SK-N-SH treated with all-trans-retinoic acid at 6 μM for 48 hours (cell line): Measurements from ENCODE around the gene CALML6.

Experiments used
- ATAC-seq: fragments of 200-7000 bp; cut with Tn5 transposase; 3 replicates; pipeline ENCODE4 v1.9.1; 2020; ENCODE audit warnings: mild to moderate bottlenecking, moderate library complexity
- ARNTL ChIP-seq: fragments of 450-650 bp; formaldehyde crosslinking; IDR thresholded peaks from 2 replicates; pipeline ENCODE4 v1.5.0; 2020; ENCODE audit warnings: low read depth, mild to moderate bottlenecking, moderate library complexity, borderline replicate concordance
- BACH2 ChIP-seq: fragments of 250-450 bp; sonication (Bioruptor Pico); IDR thresholded peaks from 2 replicates; pipeline ENCODE4 v1.9.0; 2021; ENCODE audit warnings: mild to moderate bottlenecking, borderline replicate concordance
- CREB5 ChIP-seq: fragments of 250-450 bp; sonication (Bioruptor Pico); IDR thresholded peaks from 2 replicates; pipeline ENCODE4 v1.5.1; 2020; ENCODE audit warnings: low read depth, mild to moderate bottlenecking, moderate library complexity
- ESRRG ChIP-seq: fragments of 250-450 bp; sonication (Bioruptor Pico); IDR thresholded peaks from 2 replicates; pipeline ENCODE4 v1.6.1; 2021; ENCODE audit warnings: mild to moderate bottlenecking
- GLIS3 ChIP-seq: fragments of 250-450 bp; sonication (Bioruptor Pico); IDR thresholded peaks from 2 replicates; pipeline ENCODE4 v1.5.0; 2020; ENCODE audit warnings: mild to moderate bottlenecking, moderate library complexity
- ISL1 ChIP-seq: fragments of 250-450 bp; sonication (Bioruptor Pico); IDR thresholded peaks from 2 replicates; pipeline ENCODE4 v2.1.2; 2022; ENCODE audit warnings: mild to moderate bottlenecking, moderate library complexity
- OSR1 ChIP-seq: fragments of 250-450 bp; sonication (Bioruptor Pico); IDR thresholded peaks from 2 replicates; pipeline ENCODE4 v1.8.0; 2022; ENCODE audit warnings: moderate library complexity, mild to moderate bottlenecking, inconsistent platforms
- PPARA ChIP-seq: fragments of 250-450 bp; sonication (Bioruptor Pico); IDR thresholded peaks from 2 replicates; pipeline ENCODE4 v1.5.0; 2020; ENCODE audit warnings: mild to moderate bottlenecking, borderline replicate concordance
- RARB ChIP-seq: fragments of 250-450 bp; sonication (Bioruptor Pico); IDR thresholded peaks from 2 replicates; pipeline ENCODE4 v1.8.0; 2021; ENCODE audit warnings: mild to moderate bottlenecking, moderate library complexity
- SNAI2 ChIP-seq: fragments of 250-450 bp; sonication (Bioruptor Pico); IDR thresholded peaks from 2 replicates; pipeline ENCODE4 v1.5.0; 2020; ENCODE audit warnings: mild to moderate bottlenecking, moderate library complexity
- TOX ChIP-seq: fragments of 250-450 bp; sonication (Bioruptor Pico); IDR thresholded peaks from 2 replicates; pipeline ENCODE4 v1.8.0; 2021; ENCODE audit warnings: mild to moderate bottlenecking, moderate library complexity, borderline replicate concordance
- ZC3H10 ChIP-seq: fragments of 250-450 bp; sonication (Bioruptor Pico); IDR thresholded peaks from 2 replicates; pipeline ENCODE4 v1.5.1; 2021; ENCODE audit warnings: mild to moderate bottlenecking, moderate library complexity
- ZFP3 ChIP-seq: fragments of 250-450 bp; sonication (Bioruptor Pico); IDR thresholded peaks from 2 replicates; pipeline ENCODE4 v1.5.0; 2020; ENCODE audit warnings: mild to moderate bottlenecking, moderate library complexity
- ZFP30 ChIP-seq: fragments of 450-650 bp; formaldehyde crosslinking; IDR thresholded peaks from 2 replicates; pipeline ENCODE4 v1.5.0; 2022; ENCODE audit warnings: mild to moderate bottlenecking, moderate library complexity
- ZNF565 ChIP-seq: fragments of 450-650 bp; formaldehyde crosslinking; conservative IDR thresholded peaks from 2 replicates; pipeline ENCODE4 v1.5.0; 2020; ENCODE audit warnings: low read depth, mild to moderate bottlenecking, moderate library complexity
- ZNF70 ChIP-seq: fragments of 450-650 bp; formaldehyde crosslinking; IDR thresholded peaks from 2 replicates; pipeline ENCODE4 v1.5.0; 2020; ENCODE audit warnings: mild to moderate bottlenecking, moderate library complexity
- ZNF8 ChIP-seq: fragments of 450-650 bp; formaldehyde crosslinking; IDR thresholded peaks from 2 replicates; pipeline ENCODE4 v1.5.0; 2020; ENCODE audit warnings: mild to moderate bottlenecking, moderate library complexity
- TF ChIP-seq, protein P1 (sequence below): fragments of 250-450 bp; sonication (Bioruptor Pico); IDR thresholded peaks from 2 replicates; pipeline ENCODE4 v1.5.0; 2020; ENCODE audit warnings: mild to moderate bottlenecking, moderate library complexity
- TF ChIP-seq, protein P2 (sequence below): fragments of 250-450 bp; sonication (Bioruptor Pico); IDR thresholded peaks from 2 replicates; pipeline ENCODE4 v1.8.0; 2021; ENCODE audit warnings: low read depth, mild to moderate bottlenecking, moderate library complexity, borderline replicate concordance
- TF ChIP-seq, protein P3 (sequence below): fragments of 250-450 bp; sonication (Bioruptor Pico); IDR thresholded peaks from 2 replicates; pipeline ENCODE4 v1.5.1; 2021; ENCODE audit warnings: mild to moderate bottlenecking, moderate library complexity
- TF ChIP-seq, protein P4 (sequence below): fragments of 250-450 bp; sonication (Bioruptor Pico); IDR thresholded peaks from 2 replicates; pipeline ENCODE4 v1.8.0; 2020; ENCODE audit warnings: mild to moderate bottlenecking, moderate library complexity, borderline replicate concordance

Gene CALML6

DNA sequence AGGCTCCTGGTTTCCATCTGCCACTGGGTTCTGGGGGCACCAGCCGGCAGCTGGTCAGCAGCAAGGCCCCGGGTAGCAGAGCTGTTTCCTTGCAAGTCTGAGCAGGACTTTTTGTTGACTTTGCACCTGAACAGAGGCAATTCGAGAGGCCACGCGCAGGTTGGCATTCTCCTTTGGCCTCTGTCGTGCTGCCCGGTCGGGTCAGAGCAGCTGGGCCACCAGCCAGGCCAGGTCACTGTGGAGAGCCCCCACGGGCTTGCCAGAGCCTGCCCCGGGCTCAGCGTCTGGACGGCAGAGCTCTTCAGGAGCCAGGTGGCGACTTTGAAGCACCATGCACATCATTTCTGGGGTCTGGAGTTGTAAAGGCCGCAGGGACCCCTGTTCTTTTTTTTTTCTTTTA lies 32.4 kb downstream of the CALML6 start:
- TF ChIP-seq ISL1 (CRISPR knock-in tag) (no peak), PPARA (CRISPR knock-in tag) (no peak), CREB5 (CRISPR knock-in tag) (no peak), GLIS3 (CRISPR knock-in tag) (no peak), ESRRG (CRISPR knock-in tag) (no peak), SNAI2 (CRISPR knock-in tag) (no peak), TOX (CRISPR knock-in tag) (no peak)
- TF ChIP-seq, protein P1, sequence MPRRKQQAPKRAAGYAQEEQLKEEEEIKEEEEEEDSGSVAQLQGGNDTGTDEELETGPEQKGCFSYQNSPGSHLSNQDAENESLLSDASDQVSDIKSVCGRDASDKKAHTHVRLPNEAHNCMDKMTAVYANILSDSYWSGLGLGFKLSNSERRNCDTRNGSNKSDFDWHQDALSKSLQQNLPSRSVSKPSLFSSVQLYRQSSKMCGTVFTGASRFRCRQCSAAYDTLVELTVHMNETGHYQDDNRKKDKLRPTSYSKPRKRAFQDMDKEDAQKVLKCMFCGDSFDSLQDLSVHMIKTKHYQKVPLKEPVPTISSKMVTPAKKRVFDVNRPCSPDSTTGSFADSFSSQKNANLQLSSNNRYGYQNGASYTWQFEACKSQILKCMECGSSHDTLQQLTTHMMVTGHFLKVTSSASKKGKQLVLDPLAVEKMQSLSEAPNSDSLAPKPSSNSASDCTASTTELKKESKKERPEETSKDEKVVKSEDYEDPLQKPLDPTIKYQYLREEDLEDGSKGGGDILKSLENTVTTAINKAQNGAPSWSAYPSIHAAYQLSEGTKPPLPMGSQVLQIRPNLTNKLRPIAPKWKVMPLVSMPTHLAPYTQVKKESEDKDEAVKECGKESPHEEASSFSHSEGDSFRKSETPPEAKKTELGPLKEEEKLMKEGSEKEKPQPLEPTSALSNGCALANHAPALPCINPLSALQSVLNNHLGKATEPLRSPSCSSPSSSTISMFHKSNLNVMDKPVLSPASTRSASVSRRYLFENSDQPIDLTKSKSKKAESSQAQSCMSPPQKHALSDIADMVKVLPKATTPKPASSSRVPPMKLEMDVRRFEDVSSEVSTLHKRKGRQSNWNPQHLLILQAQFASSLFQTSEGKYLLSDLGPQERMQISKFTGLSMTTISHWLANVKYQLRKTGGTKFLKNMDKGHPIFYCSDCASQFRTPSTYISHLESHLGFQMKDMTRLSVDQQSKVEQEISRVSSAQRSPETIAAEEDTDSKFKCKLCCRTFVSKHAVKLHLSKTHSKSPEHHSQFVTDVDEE = no peak
- ATAC-seq = no peak

GRCh38 chr1:1948783-1949182 lies 33.7 kb downstream of the CALML6 start:
- no peak for TF ChIP-seq OSR1 (CRISPR knock-in tag)
- no peak for TF ChIP-seq ZNF565 (CRISPR knock-in tag)
- no peak for TF ChIP-seq ZFP3 (CRISPR knock-in tag)
- no peak for TF ChIP-seq ISL1 (CRISPR knock-in tag)
- no peak for TF ChIP-seq GLIS3 (CRISPR knock-in tag)
- no peak for TF ChIP-seq RARB
- no peak for ATAC-seq

DNA sequence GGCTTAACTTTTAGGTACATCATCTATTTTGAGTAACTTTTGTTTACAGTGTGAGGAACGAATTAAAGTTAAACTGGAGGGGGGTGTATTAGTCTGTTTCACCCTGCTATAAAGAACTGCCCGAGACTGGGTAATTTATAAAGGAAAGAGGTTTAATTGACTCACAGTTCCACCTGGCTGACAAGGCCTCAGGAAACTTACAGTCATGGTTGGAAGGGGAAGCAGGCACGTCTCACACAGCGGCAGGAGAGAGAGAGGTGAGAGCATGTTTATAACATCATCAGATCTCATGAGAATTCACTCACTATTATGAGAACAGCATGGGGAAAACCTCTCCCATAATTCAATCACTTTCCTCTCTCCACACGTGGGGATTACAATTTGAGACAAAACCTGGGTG lies 35.9 kb downstream of the CALML6 start:
- ATAC-seq = no peak
- TF ChIP-seq ZFP3 (CRISPR knock-in tag) = no peak
- TF ChIP-seq ISL1 (CRISPR knock-in tag) = no peak
- no peak for TF ChIP-seq BACH2 (CRISPR knock-in tag)
- TF ChIP-seq CREB5 (CRISPR knock-in tag) = no peak
- no peak for TF ChIP-seq ZFP30 (CRISPR knock-in tag)
- no peak for TF ChIP-seq ZC3H10 (CRISPR knock-in tag)
- no peak for TF ChIP-seq ZNF565 (CRISPR knock-in tag)
- TF ChIP-seq OSR1 (CRISPR knock-in tag) = no peak
- TF ChIP-seq, protein P2, sequence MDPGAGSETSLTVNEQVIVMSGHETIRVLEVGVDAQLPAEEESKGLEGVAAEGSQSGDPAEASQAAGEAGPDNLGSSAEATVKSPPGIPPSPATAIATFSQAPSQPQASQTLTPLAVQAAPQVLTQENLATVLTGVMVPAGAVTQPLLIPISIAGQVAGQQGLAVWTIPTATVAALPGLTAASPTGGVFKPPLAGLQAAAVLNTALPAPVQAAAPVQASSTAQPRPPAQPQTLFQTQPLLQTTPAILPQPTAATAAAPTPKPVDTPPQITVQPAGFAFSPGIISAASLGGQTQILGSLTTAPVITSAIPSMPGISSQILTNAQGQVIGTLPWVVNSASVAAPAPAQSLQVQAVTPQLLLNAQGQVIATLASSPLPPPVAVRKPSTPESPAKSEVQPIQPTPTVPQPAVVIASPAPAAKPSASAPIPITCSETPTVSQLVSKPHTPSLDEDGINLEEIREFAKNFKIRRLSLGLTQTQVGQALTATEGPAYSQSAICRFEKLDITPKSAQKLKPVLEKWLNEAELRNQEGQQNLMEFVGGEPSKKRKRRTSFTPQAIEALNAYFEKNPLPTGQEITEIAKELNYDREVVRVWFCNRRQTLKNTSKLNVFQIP (CRISPR knock-in tag) = no peak
- TF ChIP-seq RARB = no peak
- TF ChIP-seq GLIS3 (CRISPR knock-in tag) = no peak
- TF ChIP-seq, protein P1 = no peak
- TF ChIP-seq, protein P3, sequence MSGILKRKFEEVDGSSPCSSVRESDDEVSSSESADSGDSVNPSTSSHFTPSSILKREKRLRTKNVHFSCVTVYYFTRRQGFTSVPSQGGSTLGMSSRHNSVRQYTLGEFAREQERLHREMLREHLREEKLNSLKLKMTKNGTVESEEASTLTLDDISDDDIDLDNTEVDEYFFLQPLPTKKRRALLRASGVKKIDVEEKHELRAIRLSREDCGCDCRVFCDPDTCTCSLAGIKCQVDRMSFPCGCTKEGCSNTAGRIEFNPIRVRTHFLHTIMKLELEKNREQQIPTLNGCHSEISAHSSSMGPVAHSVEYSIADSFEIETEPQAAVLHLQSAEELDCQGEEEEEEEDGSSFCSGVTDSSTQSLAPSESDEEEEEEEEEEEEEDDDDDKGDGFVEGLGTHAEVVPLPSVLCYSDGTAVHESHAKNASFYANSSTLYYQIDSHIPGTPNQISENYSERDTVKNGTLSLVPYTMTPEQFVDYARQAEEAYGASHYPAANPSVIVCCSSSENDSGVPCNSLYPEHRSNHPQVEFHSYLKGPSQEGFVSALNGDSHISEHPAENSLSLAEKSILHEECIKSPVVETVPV (CRISPR knock-in tag) = no peak
- no peak for TF ChIP-seq ZNF8 (CRISPR knock-in tag)
- TF ChIP-seq ZNF70 (CRISPR knock-in tag) = no peak
- TF ChIP-seq, protein P4, sequence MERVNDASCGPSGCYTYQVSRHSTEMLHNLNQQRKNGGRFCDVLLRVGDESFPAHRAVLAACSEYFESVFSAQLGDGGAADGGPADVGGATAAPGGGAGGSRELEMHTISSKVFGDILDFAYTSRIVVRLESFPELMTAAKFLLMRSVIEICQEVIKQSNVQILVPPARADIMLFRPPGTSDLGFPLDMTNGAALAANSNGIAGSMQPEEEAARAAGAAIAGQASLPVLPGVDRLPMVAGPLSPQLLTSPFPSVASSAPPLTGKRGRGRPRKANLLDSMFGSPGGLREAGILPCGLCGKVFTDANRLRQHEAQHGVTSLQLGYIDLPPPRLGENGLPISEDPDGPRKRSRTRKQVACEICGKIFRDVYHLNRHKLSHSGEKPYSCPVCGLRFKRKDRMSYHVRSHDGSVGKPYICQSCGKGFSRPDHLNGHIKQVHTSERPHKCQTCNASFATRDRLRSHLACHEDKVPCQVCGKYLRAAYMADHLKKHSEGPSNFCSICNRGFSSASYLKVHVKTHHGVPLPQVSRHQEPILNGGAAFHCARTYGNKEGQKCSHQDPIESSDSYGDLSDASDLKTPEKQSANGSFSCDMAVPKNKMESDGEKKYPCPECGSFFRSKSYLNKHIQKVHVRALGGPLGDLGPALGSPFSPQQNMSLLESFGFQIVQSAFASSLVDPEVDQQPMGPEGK (CRISPR knock-in tag) = no peak
- no peak for TF ChIP-seq TOX (CRISPR knock-in tag)
- no peak for TF ChIP-seq ESRRG (CRISPR knock-in tag)
- TF ChIP-seq ARNTL = no peak
